ENCODE results near the gene DHCR7. TPM values are rescaled to one million over a fixed set of nuclear protein-coding genes. Genes with fewer than 3 reads are reported as not detected.

The DHCR7 gene
- total and polyA plus RNA-seq, 2 experiments from 2014 or later: 140 to 303 TPM

GRCh38 chr11:71410363-71410966, 37.7 kb downstream of the DHCR7 start:
- no peaks in the 10 kb centered on the region for H3K36me3 ChIP-seq (replicated peaks; ENCODE audit: insufficient read depth, low read depth)
- H3K9me3 ChIP-seq (ENCODE audit: low read depth): no peaks in the 10 kb centered on the region
- 90% methylated on average over 7 of the region's 7 CpGs for WGBS (ENCODE audit: low lambda C conversion rate, missing lambda C conversion rate)
- no peak overlapping the region for H3K27ac ChIP-seq
- no peaks in the 10 kb centered on the region for H3K4me1 ChIP-seq (ENCODE audit: insufficient read depth)
- no peak overlapping the region for H3K4me2 ChIP-seq
- no peak for TF ChIP-seq EZH2 (IDR thresholded peaks at IDR 0.05; ENCODE audit: borderline replicate concordance)
- H3K4me3 ChIP-seq: no peak overlapping the region
- H3K79me2 ChIP-seq: no peaks in the 10 kb centered on the region
- H3K27me3 ChIP-seq: no peaks in the 10 kb centered on the region
- no peaks in the 10 kb centered on the region for H3K9me2 ChIP-seq (replicated peaks; ENCODE audit: insufficient read depth)
- DNase-seq (ENCODE audit: low spot score): no peak
- H2AFZ ChIP-seq: no peak overlapping the region
- H4K20me1 ChIP-seq (ENCODE audit: insufficient read depth, poor library complexity, severe bottlenecking): no peaks in the 10 kb centered on the region

GRCh38 chr11:71408826-71409225, 39.4 kb downstream of the DHCR7 start:
- no peak overlapping the region for H3K27ac ChIP-seq
- no peaks in the 10 kb centered on the region for H3K27me3 ChIP-seq
- no peak overlapping the region for H3K4me2 ChIP-seq
- no peaks in the 10 kb centered on the region for H3K9me3 ChIP-seq (ENCODE audit: low read depth)
- H3K9me2 ChIP-seq (replicated peaks; ENCODE audit: insufficient read depth): no peaks in the 10 kb centered on the region
- no peak overlapping the region for H2AFZ ChIP-seq
- DNase-seq (ENCODE audit: low spot score): no peak
- no peaks in the 10 kb centered on the region for H3K4me1 ChIP-seq (ENCODE audit: insufficient read depth)
- no peaks in the 10 kb centered on the region for H3K79me2 ChIP-seq
- whole genome bisulfite sequencing (ENCODE audit: low lambda C conversion rate, missing lambda C conversion rate): 88% methylated on average over 7 of the region's 7 CpGs
- H3K36me3 ChIP-seq (replicated peaks; ENCODE audit: insufficient read depth, low read depth): no peaks in the 10 kb centered on the region
- no peak overlapping the region for H3K4me3 ChIP-seq
- no peaks in the 10 kb centered on the region for H4K20me1 ChIP-seq (ENCODE audit: insufficient read depth, poor library complexity, severe bottlenecking)
- no peak for TF ChIP-seq CTCF (IDR thresholded peaks at IDR 0.05; ENCODE audit: poor library complexity)
- TF ChIP-seq EZH2phosphoT487 (IDR thresholded peaks at IDR 0.05; ENCODE audit: low read depth, severe bottlenecking, unreplicated experiment): no peak
- no peak for TF ChIP-seq EZH2 (IDR thresholded peaks at IDR 0.05; ENCODE audit: borderline replicate concordance)

GRCh38 chr11:71407356-71407755, 40.8 kb downstream of the DHCR7 start:
- Histone ChIP-seq H4K20me1 (ENCODE audit: insufficient read depth, poor library complexity, severe bottlenecking) (no peaks in the 10 kb centered on the region), H2AFZ (no peak overlapping the region), H3K79me2 (no peaks in the 10 kb centered on the region), H3K4me2 (no peak overlapping the region), H3K27ac (no peak overlapping the region), H3K4me1 (ENCODE audit: insufficient read depth) (no peaks in the 10 kb centered on the region), H3K9me3 (ENCODE audit: low read depth) (no peaks in the 10 kb centered on the region), H3K9me2 (replicated peaks; ENCODE audit: insufficient read depth) (no peaks in the 10 kb centered on the region), H3K36me3 (replicated peaks; ENCODE audit: insufficient read depth, low read depth) (no peaks in the 10 kb centered on the region), H3K4me3 (no peak overlapping the region), H3K27me3 (no peaks in the 10 kb centered on the region)
- no peak for DNase-seq (ENCODE audit: low spot score)
- TF ChIP-seq EZH2 (IDR thresholded peaks at IDR 0.05; ENCODE audit: borderline replicate concordance) (no peak), EZH2phosphoT487 (IDR thresholded peaks at IDR 0.05; ENCODE audit: low read depth, severe bottlenecking, unreplicated experiment) (no peak), CTCF (IDR thresholded peaks at IDR 0.05; ENCODE audit: poor library complexity) (no peak)
- WGBS (ENCODE audit: low lambda C conversion rate, missing lambda C conversion rate): 89% methylated on average over 15 of the region's 15 CpGs

- Histone ChIP-seq H3K79me2 (no peaks in the 10 kb centered on the region), H3K36me3 (replicated peaks; ENCODE audit: insufficient read depth, low read depth) (no peaks in the 10 kb centered on the region), H3K9me2 (replicated peaks; ENCODE audit: insufficient read depth) (no peaks in the 10 kb centered on the region), H2AFZ (no peak overlapping the region), H3K4me1 (ENCODE audit: insufficient read depth) (no peaks in the 10 kb centered on the region), H3K4me3 (no peak overlapping the region), H3K4me2 (no peak overlapping the region), H3K9me3 (ENCODE audit: low read depth) (no peaks in the 10 kb centered on the region), H4K20me1 (ENCODE audit: insufficient read depth, poor library complexity, severe bottlenecking) (no peaks in the 10 kb centered on the region), H3K27me3 (no peaks in the 10 kb centered on the region), H3K27ac (no peak overlapping the region)
- 83% methylated on average over 10 of the region's 10 CpGs for WGBS (ENCODE audit: low lambda C conversion rate, missing lambda C conversion rate)
- TF ChIP-seq EZH2phosphoT487 (IDR thresholded peaks at IDR 0.05; ENCODE audit: low read depth, severe bottlenecking, unreplicated experiment) (no peak), EZH2 (IDR thresholded peaks at IDR 0.05; ENCODE audit: borderline replicate concordance) (no peak), CTCF (IDR thresholded peaks at IDR 0.05; ENCODE audit: poor library complexity) (no peak)
- no peak for DNase-seq (ENCODE audit: low spot score)
Observed at GRCh38 chr11:71406681-71407080, 41.5 kb downstream of the DHCR7 start.

Measured in hepatocyte (in vitro differentiated cells).